KMS-11 (cell line): ENCODE data around the gene ATAT1.
A peak's percentile ranks its signal among the peaks of the same experiment; 100 is the strongest.
"Not testable (repeated sequence)": the region's sequence is repeated elsewhere in the genome, so short reads cannot be mapped to it uniquely, and the experiment has no call there.

Experiments used
- H2AFZ ChIP-seq: fragments of 200-600 bp; sonication (generic); 2 replicates; pipeline ENCODE4 v1.6.1; 2016; ENCODE audit warnings: antibody characterized with exemption, mixed run types, low read depth
- H3K27ac ChIP-seq: fragments of 200-600 bp; sonication (generic); 2 replicates; pipeline ENCODE4 v1.6.1; 2016; ENCODE audit warnings: mild to moderate bottlenecking, mixed run types
- H3K27me3 ChIP-seq: fragments of 200-600 bp; sonication (generic); 2 replicates; pipeline ENCODE4 v1.6.1; 2017; ENCODE audit warnings: mild to moderate bottlenecking, low read depth, mixed run types, moderate library complexity; ENCODE audit not compliant: insufficient read depth
- H3K36me3 ChIP-seq: fragments of 200-600 bp; sonication (generic); 2 replicates; pipeline ENCODE4 v1.6.1; 2017; ENCODE audit warnings: mild to moderate bottlenecking, mixed run types; ENCODE audit not compliant: insufficient read depth
- H3K4me1 ChIP-seq: fragments of 200-600 bp; sonication (generic); 2 replicates; pipeline ENCODE4 v1.6.1; 2016; ENCODE audit warnings: mild to moderate bottlenecking, low read depth, mixed run types; ENCODE audit not compliant: poor library complexity, severe bottlenecking
- H3K4me2 ChIP-seq: fragments of 200-600 bp; sonication (generic); 2 replicates; pipeline ENCODE4 v1.7.0; 2016; ENCODE audit warnings: mild to moderate bottlenecking, mixed run types
- H3K4me3 ChIP-seq: fragments of 200-600 bp; sonication (generic); IDR thresholded peaks from 2 replicates; pipeline ENCODE4 v1.6.1; 2017; ENCODE audit warnings: low read depth, low read length, mixed read lengths; ENCODE audit not compliant: insufficient read depth
- H3K79me2 ChIP-seq: fragments of 200-600 bp; sonication (generic); 2 replicates; pipeline ENCODE4 v1.6.1; 2016; ENCODE audit warnings: low read depth, mixed run types; ENCODE audit not compliant: insufficient read depth
- H3K9ac ChIP-seq: fragments of 200-600 bp; sonication (generic); 2 replicates; pipeline ENCODE4 v1.6.1; 2016; ENCODE audit warnings: mild to moderate bottlenecking, mixed run types
- H4K20me1 ChIP-seq: fragments of 200-600 bp; sonication (generic); 2 replicates; pipeline ENCODE4 v1.6.1; 2016; ENCODE audit warnings: mild to moderate bottlenecking, mixed run types; ENCODE audit not compliant: insufficient read depth
- TF ChIP-seq, protein P1 (sequence below): fragments of 200-600 bp; sonication (generic); conservative IDR thresholded peaks from 2 replicates; pipeline ENCODE4 v1.6.1; 2017; ENCODE audit warnings: low read depth, mild to moderate bottlenecking, antibody characterized with exemption, low read length, moderate library complexity, mixed read lengths

ATAT1 gene

DNA sequence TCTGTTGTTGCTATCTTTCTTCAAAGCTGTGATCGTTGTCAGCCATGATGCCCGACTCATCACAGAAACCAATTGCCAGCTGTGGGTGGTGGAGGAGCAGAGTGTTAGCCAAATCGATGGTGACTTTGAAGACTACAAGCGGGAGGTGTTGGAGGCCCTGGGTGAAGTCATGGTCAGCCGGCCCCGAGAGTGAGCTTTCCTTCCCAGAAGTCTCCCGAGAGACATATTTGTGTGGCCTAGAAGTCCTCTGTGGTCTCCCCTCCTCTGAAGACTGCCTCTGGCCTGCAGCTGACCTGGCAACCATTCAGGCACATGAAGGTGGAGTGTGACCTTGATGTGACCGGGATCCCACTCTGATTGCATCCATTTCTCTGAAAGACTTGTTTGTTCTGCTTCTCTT is 36.2 kb upstream of the ATAT1 start:
- TF ChIP-seq, protein P1, sequence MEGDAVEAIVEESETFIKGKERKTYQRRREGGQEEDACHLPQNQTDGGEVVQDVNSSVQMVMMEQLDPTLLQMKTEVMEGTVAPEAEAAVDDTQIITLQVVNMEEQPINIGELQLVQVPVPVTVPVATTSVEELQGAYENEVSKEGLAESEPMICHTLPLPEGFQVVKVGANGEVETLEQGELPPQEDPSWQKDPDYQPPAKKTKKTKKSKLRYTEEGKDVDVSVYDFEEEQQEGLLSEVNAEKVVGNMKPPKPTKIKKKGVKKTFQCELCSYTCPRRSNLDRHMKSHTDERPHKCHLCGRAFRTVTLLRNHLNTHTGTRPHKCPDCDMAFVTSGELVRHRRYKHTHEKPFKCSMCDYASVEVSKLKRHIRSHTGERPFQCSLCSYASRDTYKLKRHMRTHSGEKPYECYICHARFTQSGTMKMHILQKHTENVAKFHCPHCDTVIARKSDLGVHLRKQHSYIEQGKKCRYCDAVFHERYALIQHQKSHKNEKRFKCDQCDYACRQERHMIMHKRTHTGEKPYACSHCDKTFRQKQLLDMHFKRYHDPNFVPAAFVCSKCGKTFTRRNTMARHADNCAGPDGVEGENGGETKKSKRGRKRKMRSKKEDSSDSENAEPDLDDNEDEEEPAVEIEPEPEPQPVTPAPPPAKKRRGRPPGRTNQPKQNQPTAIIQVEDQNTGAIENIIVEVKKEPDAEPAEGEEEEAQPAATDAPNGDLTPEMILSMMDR: no peak
- Histone ChIP-seq H3K4me3 (no peak overlapping the region), H3K36me3 (peaks cover 7% of the 10 kb centered on the region; the same call in 1 of the 2 replicates), H3K4me2 (no peak overlapping the region), H3K27ac (peak overlapping the region; percentile 33; the same call in 1 of the 2 replicates), H4K20me1 (no peaks in the 10 kb centered on the region), H3K9ac (no peak overlapping the region), H3K27me3 (no peaks in the 10 kb centered on the region), H3K79me2 (no peaks in the 10 kb centered on the region), H2AFZ (no peak overlapping the region), H3K4me1 (peaks cover 7% of the 10 kb centered on the region)

DNA sequence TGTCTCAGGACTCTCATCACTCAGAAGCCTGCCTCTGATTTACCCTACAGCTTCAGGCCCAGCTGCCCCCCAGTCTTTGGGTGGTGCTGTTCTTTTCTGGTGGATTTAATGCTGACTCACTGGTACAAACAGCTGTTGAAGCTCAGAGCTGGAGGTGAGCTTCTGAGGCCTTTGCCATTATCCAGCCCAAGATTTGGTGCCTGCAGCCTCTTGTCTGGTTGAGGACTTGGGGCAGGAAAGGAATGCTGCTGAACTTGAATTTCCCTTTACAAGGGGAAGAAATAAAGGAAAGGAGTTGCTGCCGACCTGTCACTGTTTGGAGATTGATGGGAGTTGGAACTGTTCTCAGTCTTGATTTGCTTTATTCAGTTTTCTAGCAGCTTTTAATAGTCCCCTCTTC is 35.7 kb upstream of the ATAT1 start:
- Histone ChIP-seq H3K79me2 (no peaks in the 10 kb centered on the region), H3K27ac (peak overlapping the region; percentile 33; the same call in 1 of the 2 replicates), H3K36me3 (peaks cover 7% of the 10 kb centered on the region; the same call in 1 of the 2 replicates), H3K4me1 (peaks cover 7% of the 10 kb centered on the region), H3K9ac (no peak overlapping the region), H3K27me3 (no peaks in the 10 kb centered on the region), H3K4me3 (no peak overlapping the region), H3K4me2 (no peak overlapping the region), H4K20me1 (no peaks in the 10 kb centered on the region), H2AFZ (no peak overlapping the region)
- TF ChIP-seq, protein P1: no peak

DNA sequence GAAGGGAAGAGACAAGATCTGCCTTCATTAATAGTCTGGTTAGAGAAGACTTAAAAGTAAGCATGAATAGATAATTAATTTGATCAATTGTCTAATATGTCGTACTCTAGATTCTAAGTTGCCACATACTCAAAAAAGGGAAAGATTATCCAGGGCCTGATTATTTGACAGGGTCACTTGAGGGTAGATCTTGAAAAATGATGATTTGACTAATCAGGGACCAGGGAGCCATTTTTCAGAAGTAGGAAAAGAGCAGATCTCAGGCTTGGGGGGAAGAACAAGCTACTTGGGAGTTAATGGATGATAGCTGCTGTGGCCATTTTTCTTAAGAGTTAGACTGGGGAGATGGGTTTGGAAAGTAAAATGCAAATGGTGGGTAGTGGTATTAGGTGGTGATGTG is 34.4 kb upstream of the ATAT1 start:
- H3K9ac ChIP-seq: no peak overlapping the region
- H4K20me1 ChIP-seq: peaks cover 4% of the 10 kb centered on the region; the same call in 1 of the 2 replicates
- no peak overlapping the region for H2AFZ ChIP-seq
- no peak overlapping the region for H3K4me2 ChIP-seq
- no peaks in the 10 kb centered on the region for H3K27me3 ChIP-seq
- peaks cover 7% of the 10 kb centered on the region; the same call in 1 of the 2 replicates for H3K36me3 ChIP-seq
- H3K4me1 ChIP-seq: peaks cover 10% of the 10 kb centered on the region
- no peak overlapping the region for H3K4me3 ChIP-seq
- no peaks in the 10 kb centered on the region for H3K79me2 ChIP-seq
- H3K27ac ChIP-seq: no peak overlapping the region
- TF ChIP-seq, protein P1: no peak

DNA sequence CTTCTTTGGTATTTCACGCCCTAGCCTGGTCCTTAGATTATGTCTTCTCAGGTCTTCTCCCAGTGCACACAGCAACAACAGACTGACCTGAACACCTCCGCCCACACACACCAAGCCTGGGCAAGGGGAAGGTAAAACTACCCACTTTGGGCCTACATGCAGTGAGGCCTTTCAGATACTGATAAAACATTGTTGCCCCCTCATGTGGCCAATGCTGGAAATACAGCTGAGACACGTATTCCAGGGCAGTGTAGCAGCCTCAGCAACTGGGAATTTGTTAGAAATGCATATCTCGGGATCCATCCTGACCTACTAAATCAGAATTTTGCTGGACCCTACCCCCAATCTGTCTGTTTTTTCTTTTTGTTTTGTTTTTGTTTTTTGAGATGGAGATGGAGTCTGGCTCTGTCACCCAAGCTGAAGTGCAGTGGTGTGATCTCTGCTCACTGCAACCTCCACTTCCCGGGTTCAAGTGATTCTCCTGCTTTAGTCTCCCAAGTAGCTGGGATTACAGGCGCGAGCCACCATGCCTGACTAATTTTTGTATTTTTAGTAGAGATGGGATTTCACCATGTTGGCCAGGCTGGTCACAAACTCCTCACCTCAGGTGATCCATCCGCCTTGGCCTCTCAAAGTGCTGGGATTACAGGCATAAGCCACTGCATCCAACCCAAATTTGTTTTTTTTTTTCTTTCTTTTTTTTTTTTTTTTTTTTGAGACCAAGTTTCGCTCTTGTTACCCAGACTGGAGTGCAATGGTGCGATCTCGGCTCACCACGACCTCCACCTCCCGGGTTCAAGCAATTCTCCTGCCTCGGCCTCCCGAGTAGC is 29.1 kb upstream of the ATAT1 start:
- H4K20me1 ChIP-seq, H3K4me2 ChIP-seq: not testable (repeated sequence)

More for the DNA sequence above, 29.1 kb upstream of the ATAT1 start:
- TF ChIP-seq, protein P1: peak; percentile 86
- H3K36me3 ChIP-seq, H3K27me3 ChIP-seq, H2AFZ ChIP-seq, H3K79me2 ChIP-seq, H3K9ac ChIP-seq, H3K27ac ChIP-seq, H3K4me3 ChIP-seq, H3K4me1 ChIP-seq: not testable (repeated sequence)
